Measurements from ENCODE around the gene NEK9.
A peak's percentile ranks its signal among the peaks of the same experiment; 100 is the strongest.
"Not testable (repeated sequence)": the region's sequence is repeated elsewhere in the genome, so short reads cannot be mapped to it uniquely, and the experiment has no call there.

Gene NEK9

DNA sequence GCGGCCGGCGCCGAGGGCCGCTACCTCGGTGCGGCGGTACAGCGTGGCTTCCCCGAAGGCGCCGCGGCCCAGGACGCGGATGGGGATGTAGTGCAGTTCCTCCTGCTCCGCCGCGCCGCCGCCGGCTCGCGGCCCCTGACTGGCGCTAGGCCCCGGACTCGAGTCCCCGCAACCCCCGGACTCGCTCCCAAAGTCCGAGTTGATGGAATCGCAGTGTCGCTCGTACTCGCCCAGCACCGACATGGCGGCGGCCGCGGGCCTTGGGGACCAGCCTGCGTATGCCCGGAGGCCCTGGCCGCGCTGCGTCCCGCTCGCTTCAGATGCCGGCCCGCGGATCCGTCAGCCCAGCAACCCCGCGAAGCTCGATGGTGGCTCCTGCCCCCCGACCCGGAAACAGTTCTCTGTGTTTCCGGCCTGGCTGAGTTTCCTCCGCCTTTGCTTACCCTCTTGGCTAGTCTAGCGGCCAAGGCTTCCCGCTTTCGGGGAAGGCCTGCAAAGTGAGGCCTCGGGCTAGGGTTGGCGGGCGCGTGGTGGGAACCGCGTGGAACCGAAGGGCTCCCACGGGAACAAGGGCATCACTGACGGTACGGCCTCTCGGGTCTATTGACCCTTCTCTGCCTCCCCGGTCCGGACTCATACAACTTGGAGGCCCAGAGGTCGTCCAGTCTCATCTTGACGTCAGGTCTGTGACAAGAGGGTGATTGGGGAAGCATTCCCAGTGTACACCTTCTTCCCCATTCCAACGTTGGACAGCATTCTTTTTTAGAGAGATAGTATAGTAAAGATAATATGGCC is at the start of gene NEK9:
TSS of gene NEK9 (minus strand) at position 370 of the 795 bp plus-strand sequence. CDS start at position 243, 127 bp downstream.
- peak; percentile 78 to 80 for DNase-seq (ENCODE audit: low read depth in 2 of 2)

- peak; percentile 75 to 83 for DNase-seq (ENCODE audit: low read depth in 2 of 2)
Measured at GRCh38 chr14:75176142-75176820, 49.4 kb upstream of the NEK9 start, which contains the start of gene TMED10. Gene TMED10 (minus strand): TSS chr14:75176612. CDS start chr14:75176579, 33 bp downstream.

DNA sequence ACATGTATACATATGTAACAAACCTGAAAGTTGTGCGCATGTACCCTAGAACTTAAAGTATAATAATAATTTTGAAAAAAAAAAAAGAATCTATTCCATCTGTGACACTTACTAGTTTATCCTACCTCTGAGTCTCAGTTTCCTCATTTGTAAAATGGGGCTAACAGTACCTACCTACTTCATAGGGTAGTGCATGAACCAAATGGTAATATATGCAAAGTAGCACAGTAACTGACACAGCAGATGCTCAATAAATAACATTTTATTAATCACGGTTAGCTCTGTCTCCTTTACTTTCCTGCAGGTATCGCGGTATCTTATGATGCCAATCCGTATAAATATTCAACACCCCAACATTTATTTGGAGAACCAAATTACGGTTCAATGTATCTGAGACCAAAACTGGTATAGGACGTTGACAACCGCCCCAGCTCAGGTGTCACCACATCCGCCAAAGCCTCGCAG is 48.9 kb upstream of the NEK9 start:
- DNase-seq (ENCODE audit: low read depth in 2 of 2) = no peak

DNA sequence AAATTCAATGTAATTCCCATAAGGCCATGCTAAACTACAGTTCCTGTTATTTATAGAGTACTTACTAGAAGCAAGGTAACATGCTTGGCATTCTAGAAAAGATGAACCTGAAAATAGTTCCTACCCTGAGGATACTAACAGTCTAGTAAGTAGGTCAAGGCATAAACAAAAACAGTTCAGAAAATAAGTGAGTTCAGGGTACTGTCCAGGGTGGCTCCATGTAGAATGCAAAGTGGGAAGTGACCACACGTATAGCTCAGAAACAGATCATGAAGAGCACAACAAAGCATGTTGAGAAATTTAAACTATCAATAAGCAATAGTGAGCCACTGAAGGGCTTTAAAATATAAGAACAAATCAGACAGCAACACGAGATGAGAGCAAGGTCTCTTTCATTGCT is 47.2 kb upstream of the NEK9 start:
- no peak for DNase-seq (ENCODE audit: low read depth in 2 of 2)

- no peak for DNase-seq (ENCODE audit: low read depth in 2 of 2)
Measured at GRCh38 chr14:75170772-75171171, 43.9 kb upstream of the NEK9 start.

GRCh38 chr14:75168586-75169335 is 41.9 kb upstream of the NEK9 start:
- no peak for DNase-seq (ENCODE audit: low read depth in 2 of 2)

DNA sequence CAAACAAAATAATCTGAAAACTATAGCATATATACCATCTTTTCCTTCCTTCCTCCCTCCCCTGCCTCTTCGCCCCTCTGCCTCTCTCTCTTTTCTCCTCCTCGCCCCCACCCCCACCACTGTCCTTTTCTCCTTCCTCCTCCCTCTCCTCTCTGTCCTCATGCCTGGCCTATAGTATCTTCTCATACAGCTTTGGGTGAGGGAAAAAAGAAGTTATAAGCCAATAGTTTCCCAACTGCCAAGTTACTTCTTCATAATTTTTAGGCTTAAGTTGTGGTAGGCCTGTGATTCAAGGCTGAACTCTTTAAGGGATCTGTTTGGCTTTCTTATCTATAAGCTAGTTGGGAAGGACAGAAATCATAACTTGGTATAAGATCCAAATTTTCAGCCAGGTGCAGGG is 40.5 kb upstream of the NEK9 start:
- no peak for DNase-seq (ENCODE audit: low read depth in 2 of 2)

GRCh38 chr14:75165586-75166391 is 38.9 kb upstream of the NEK9 start:
- no peak for DNase-seq (ENCODE audit: low read depth in 2 of 2)

DNA sequence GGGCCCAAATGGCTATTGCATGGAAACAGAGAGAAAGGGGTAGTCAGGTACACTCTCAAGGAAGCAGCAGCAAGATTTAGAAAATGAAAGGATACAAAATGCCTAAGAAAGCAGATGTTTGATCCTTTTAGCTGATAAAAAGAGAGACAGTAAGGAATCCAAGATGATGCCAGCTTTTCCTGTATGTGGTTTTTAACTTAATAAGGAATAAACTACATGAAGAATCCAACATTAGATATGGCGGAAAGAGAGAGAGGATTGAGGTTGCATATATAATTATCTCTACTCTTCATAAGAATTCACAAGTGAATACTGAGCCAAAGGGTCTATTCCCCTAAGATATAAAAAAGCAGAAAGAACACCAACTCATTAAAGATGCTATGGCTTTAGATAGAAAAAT is 38.0 kb upstream of the NEK9 start:
- no peak for DNase-seq (ENCODE audit: low read depth in 2 of 2)

GRCh38 chr14:75163677-75164076 is 36.8 kb upstream of the NEK9 start:
- no peak for DNase-seq (ENCODE audit: low read depth in 2 of 2)

DNA sequence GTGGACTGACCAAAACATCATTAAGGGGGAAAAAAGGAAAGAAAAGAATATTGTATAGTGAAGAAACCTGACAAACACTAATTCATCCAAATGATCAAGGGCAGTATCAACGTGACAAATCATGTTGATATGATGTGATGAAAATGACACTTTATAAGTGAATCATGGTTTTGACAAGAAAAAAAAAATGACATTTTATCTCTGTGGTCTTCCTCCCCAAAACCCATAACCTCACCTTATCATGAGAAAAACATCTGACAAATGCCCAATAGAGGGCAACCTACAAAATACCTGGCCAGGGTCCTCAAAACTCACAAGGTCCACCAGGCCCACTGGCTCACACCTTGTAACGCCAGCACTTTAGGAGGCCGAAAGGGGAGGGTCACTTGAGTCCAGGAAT is 35.8 kb upstream of the NEK9 start:
- no peak for DNase-seq (ENCODE audit: low read depth in 2 of 2)

GRCh38 chr14:75158843-75159614 is 32.2 kb upstream of the NEK9 start:
- no peak for DNase-seq (ENCODE audit: low read depth in 2 of 2)

- no peak for DNase-seq (ENCODE audit: low read depth in 2 of 2)
Measured at GRCh38 chr14:75156901-75157300, 30.1 kb upstream of the NEK9 start.

GRCh38 chr14:75156111-75156510 is 29.3 kb upstream of the NEK9 start:
- DNase-seq (ENCODE audit: low read depth in 2 of 2) = no peak

DNA sequence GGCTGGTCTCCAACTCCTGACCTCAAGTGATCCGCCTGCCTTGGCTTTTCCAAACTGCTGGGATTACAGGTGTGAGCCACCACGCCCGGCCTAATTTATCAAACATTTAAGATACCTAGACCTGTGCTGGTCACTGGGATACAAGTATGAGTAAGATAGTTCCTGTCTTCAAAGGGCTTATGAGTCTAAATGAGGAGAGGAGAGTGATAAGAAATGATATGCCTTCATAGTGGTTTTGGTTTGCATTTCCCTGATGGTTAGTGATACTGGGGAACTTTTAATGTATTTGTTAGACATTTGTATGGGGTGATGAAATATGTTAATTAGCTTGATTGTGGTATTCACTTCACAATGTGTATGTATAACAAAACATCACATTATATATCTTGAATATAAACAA is 28.3 kb upstream of the NEK9 start:
- DNase-seq (ENCODE audit: low read depth in 2 of 2) = no peak

DNA sequence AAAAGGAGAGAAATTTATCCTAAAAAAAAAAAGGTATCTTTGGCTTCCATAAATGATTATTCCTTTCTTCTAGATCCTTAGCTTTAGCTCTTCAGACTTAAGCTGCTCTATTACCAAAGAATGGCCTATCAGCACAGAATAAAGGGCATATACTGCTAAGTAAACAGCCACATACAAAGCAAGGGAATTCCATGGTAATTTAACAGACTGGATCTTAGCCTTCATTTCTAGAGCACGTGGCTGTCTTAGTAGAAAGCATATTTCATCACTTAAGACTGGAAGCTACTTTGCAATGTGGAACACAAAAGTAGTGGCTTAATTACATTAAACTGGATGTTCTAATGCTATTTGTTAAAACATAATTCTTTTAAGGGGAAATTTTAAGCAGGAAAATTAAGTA is 26.4 kb upstream of the NEK9 start:
- DNase-seq (ENCODE audit: low read depth in 2 of 2) = no peak

DNA sequence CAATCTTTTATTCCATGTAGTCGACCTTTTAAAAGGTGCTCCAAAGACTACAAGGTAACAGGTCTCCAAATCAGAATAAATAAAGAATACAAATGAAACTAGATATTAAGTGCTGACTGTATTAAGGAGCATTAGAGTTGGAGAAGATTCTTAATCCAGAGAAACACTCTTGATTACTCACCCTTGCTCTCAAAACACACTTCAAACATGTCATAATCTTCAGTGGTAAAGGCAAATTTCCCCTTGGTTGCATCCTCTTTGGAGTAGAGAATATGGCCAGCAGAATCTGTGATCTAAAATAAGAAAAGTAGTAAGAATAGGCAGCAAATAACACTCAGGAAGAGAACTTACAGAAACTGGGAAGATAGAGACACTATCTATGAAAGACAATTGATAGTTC is 25.0 kb upstream of the NEK9 start:
- DNase-seq (ENCODE audit: low read depth in 2 of 2) = no peak

- not testable (repeated sequence) for DNase-seq (ENCODE audit: low read depth in 2 of 2)
Measured at GRCh38 chr14:75150637-75151036, 23.8 kb upstream of the NEK9 start.

DNA sequence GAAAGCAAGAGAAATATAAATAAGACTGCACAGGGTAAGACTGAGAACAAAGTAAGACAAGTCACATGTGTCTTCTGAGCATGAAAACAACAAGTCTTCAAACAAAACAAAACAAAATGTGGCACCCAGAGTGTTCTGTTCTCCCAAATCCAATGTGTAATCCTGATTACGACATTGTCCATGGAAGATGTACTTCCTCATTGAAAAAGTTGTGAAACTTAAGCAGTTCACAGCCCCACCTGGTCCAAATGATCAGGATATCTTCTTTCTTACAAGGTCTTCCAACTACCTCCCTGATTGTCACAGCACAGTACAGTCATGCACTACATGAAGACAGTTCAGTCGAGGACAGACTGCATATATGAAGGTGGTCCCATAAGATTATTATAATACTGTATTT is 23.3 kb upstream of the NEK9 start:
- DNase-seq (ENCODE audit: low read depth in 2 of 2) = no peak

- no peak for DNase-seq (ENCODE audit: low read depth in 2 of 2)
Measured at GRCh38 chr14:75147423-75148071, 20.7 kb upstream of the NEK9 start.
